Activated CD4-positive, CD25-positive, alpha-beta regulatory T cell treated with anti-CD3 and anti-CD28 coated beads, Interleukin-2, amount 50 U/mL, for 16 hours (primary cell): Measurements from ENCODE around the gene APMAP.
"Not testable (repeated sequence)": the region's sequence is repeated elsewhere in the genome, so short reads cannot be mapped to it uniquely, and the experiment has no call there.

Experiments
- DNase-seq: peaks from one replicate; pipeline ENCODE4 v3.0.0-alpha.2; 2020; ENCODE audit warnings: low read depth, low spot score

APMAP gene

GRCh38 chr20:24953209-24953575, 39.4 kb downstream of the APMAP start:
- no peak for DNase-seq

GRCh38 chr20:24952376-24953208, 40.0 kb downstream of the APMAP start:
- DNase-seq, result no peak

GRCh38 chr20:24951536-24952083, 40.9 kb downstream of the APMAP start:
- DNase-seq, result no peak

DNA sequence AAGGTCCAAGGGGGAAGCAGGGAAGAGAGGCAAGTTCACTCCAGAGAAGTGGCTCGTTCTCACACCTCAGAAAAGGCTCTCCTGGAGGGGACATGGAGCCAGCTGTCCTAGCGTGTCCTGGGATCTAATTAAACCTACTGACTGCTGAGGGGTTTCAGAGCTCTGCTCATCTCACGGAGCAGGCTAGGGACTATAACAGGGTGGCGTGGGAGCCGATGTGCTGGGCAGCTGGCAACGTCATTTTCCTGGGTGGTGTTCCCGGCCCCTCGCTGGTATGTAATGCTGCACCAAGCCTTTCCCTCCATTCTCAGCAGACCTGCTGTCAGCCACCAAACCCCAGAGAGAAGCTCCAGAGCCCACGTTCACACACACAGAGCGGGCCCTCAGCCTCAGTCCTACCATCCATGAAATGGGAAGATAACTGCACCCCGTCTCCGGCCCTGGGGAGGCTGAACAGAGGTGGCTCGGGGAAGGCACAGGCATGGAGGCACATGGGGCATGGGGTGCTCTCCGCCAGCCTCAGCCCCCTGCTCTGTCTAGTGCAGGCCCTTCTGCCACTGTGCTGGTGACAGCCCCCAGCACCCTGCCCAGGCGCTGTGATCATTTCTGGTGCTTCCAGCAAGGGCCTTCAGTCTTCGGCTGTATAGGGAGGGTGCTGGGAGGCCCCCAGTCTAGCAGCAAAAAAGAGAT, 41.6 kb downstream of the APMAP start:
- DNase-seq, result no peak

GRCh38 chr20:24950128-24950835, 42.3 kb downstream of the APMAP start:
- DNase-seq, result no peak

DNA sequence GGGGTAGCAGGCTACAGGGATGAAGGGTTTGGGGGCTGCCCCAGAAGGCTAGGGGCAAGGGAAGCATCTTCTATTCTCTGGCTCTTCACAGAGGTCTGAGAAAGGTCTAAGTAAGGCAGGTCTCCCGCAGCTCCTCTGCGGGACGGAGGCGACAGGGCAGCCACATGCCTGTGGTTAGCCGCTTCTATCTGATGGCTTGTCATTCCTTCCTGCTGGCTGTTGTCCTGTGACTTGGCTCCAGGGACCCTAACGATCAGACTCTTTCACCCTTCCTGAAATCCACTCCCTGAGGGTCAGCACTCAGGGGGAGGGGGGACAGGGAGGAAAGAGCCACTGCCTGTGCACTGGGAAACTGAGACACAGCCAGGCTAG, 42.8 kb downstream of the APMAP start:
- DNase-seq, result no peak

- DNase-seq, result peak; percentile 62
Measured at GRCh38 chr20:24948939-24949679, 43.4 kb downstream of the APMAP start, which contains the start of gene CST7. TSS of gene CST7 (plus strand) at chr20:24949269. CDS start at chr20:24949506, 237 bp downstream.

GRCh38 chr20:24948396-24948938, 44.1 kb downstream of the APMAP start:
- DNase-seq, result not testable (repeated sequence)

DNA sequence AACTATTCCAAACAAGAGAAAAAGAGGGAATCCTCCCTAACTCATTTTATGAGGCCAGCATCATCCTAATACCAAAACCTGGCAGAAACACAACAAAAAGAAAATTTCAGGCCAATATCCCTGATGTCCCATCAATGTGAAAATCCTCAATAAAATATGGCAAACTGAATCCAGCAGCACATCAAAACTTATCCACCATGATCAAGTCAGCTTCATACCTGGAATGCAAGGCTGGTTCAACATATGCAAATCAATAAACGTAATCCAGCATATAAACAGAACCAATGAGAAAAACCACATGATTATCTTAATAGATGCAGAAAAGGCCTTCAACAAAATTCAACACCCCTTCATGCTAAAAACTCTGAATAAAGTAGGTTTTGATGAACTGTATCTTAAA, 46.2 kb downstream of the APMAP start:
- DNase-seq, result not testable (repeated sequence)

- DNase-seq, result no peak
Measured at GRCh38 chr20:24943731-24944130, 48.8 kb downstream of the APMAP start.

DNA sequence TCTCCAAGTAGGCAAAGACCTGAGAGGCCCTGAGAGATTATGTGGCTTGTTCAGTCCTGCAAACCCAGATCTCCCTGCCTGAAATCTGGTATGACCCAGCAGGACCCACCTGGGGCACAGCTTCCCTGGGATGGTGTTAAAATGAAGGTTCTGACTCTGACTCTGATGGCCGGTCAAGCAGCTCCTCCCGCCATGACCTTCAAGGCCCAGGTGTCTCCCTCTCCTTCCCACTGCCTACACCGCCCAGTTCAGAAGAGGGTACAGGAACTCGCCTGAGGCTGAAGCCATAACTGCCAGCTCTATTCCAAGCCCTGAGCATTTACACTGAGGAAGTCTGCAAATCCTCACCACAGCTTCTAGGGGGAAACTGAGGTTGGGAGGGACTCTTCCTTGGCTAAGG, 49.4 kb downstream of the APMAP start:
- DNase-seq, result no peak

DNA sequence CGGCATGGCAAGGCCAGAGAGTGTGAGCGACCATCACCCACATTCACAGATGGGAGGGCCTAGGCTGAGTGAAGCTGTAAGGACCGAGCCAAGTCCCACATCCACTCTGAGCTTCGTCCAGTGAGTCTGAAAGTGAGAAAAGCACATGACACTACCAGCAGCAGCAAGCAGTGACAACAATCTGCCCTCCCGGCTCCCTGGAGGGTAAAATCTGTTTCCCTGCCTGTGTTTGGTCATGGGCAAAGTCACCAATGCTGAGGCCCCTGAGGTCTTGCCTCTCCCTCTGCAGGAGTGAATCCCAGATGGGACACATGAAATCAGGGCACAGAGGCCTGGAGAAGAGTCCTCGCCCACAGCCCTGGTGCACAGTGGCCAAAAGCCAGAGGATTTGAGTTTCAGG, 49.9 kb downstream of the APMAP start:
- no peak for DNase-seq

DNA sequence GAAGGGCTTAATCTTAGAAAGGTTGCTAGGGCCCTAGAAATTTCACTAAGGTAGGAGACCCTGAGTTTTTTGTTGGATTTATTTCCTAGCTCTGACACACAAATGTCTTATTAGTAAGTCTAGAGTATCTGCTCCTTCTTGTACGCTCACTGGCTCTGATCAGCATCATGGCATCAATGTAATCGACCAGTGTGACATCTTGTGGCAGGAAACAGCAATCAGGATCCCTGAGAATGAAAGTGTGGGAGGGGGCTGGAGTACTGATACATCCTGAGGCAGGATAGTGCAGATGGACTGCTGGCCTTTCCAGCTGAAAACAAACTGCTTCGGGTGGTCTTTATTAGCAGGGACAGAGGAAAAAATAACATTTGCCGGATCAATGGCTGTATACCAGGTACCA, 53.5 kb downstream of the APMAP start:
- no peak for DNase-seq

GRCh38 chr20:24938498-24938897, 54.1 kb downstream of the APMAP start:
- no peak for DNase-seq

- DNase-seq, result no peak
Measured at GRCh38 chr20:24937579-24937978, 55.0 kb downstream of the APMAP start.

- no peak for DNase-seq
Measured at GRCh38 chr20:24936526-24937407, 55.8 kb downstream of the APMAP start.

- DNase-seq, result no peak
Measured at GRCh38 chr20:24935766-24936525, 56.6 kb downstream of the APMAP start.

DNA sequence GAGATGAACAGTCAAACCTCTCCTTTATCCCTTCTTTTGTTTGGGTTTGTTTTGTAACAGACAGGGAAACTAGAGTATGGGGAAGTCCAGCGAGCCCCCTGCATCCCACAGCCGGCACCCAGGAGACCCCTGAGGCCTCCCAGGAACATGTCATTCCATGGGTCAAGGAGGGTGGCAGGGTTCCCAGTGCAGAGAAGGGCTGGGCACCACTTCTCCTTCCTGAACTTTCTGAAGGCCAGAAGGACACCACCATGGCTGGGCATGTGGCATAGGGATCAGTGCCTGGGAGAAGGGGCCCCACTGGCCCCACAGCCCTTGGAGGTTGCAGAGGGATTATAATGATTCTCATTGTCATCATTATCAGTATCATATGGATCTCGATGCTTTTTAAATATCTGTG, 57.4 kb downstream of the APMAP start:
- no peak for DNase-seq

GRCh38 chr20:24934716-24935115, 57.8 kb downstream of the APMAP start:
- no peak for DNase-seq
